KMS-11 (cell line): ENCODE data around the gene TMEM156.

Experiments used
- H2AFZ ChIP-seq: fragments of 200-600 bp; sonication (generic); 2 replicates; pipeline ENCODE4 v1.6.1; 2016; ENCODE audit warnings: antibody characterized with exemption, mixed run types, low read depth
- H3K27ac ChIP-seq: fragments of 200-600 bp; sonication (generic); 2 replicates; pipeline ENCODE4 v1.6.1; 2016; ENCODE audit warnings: mild to moderate bottlenecking, mixed run types
- H3K27me3 ChIP-seq: fragments of 200-600 bp; sonication (generic); 2 replicates; pipeline ENCODE4 v1.6.1; 2017; ENCODE audit warnings: mild to moderate bottlenecking, low read depth, mixed run types, moderate library complexity; ENCODE audit not compliant: insufficient read depth
- H3K36me3 ChIP-seq: fragments of 200-600 bp; sonication (generic); 2 replicates; pipeline ENCODE4 v1.6.1; 2017; ENCODE audit warnings: mild to moderate bottlenecking, mixed run types; ENCODE audit not compliant: insufficient read depth
- H3K4me1 ChIP-seq: fragments of 200-600 bp; sonication (generic); 2 replicates; pipeline ENCODE4 v1.6.1; 2016; ENCODE audit warnings: mild to moderate bottlenecking, low read depth, mixed run types; ENCODE audit not compliant: poor library complexity, severe bottlenecking
- H3K4me2 ChIP-seq: fragments of 200-600 bp; sonication (generic); 2 replicates; pipeline ENCODE4 v1.7.0; 2016; ENCODE audit warnings: mild to moderate bottlenecking, mixed run types
- H3K4me3 ChIP-seq: fragments of 200-600 bp; sonication (generic); IDR thresholded peaks from 2 replicates; pipeline ENCODE4 v1.6.1; 2017; ENCODE audit warnings: low read depth, low read length, mixed read lengths; ENCODE audit not compliant: insufficient read depth
- H3K79me2 ChIP-seq: fragments of 200-600 bp; sonication (generic); 2 replicates; pipeline ENCODE4 v1.6.1; 2016; ENCODE audit warnings: low read depth, mixed run types; ENCODE audit not compliant: insufficient read depth
- H3K9ac ChIP-seq: fragments of 200-600 bp; sonication (generic); 2 replicates; pipeline ENCODE4 v1.6.1; 2016; ENCODE audit warnings: mild to moderate bottlenecking, mixed run types
- H4K20me1 ChIP-seq: fragments of 200-600 bp; sonication (generic); 2 replicates; pipeline ENCODE4 v1.6.1; 2016; ENCODE audit warnings: mild to moderate bottlenecking, mixed run types; ENCODE audit not compliant: insufficient read depth
- CTCF ChIP-seq: fragments of 200-600 bp; sonication (generic); conservative IDR thresholded peaks from 2 replicates; pipeline ENCODE4 v1.6.1; 2017; ENCODE audit warnings: low read depth, mild to moderate bottlenecking, antibody characterized with exemption, low read length, moderate library complexity, mixed read lengths

Gene TMEM156

GRCh38 chr4:39047681-39048080 is 15.5 kb upstream of the TMEM156 start:
- no peak for TF ChIP-seq CTCF
- Histone ChIP-seq H4K20me1 (no peaks in the 10 kb centered on the region), H3K27me3 (no peaks in the 10 kb centered on the region), H3K4me3 (no peak overlapping the region), H3K27ac (no peak overlapping the region), H3K4me1 (peaks cover 25% of the 10 kb centered on the region), H3K9ac (no peak overlapping the region), H3K36me3 (no peaks in the 10 kb centered on the region), H3K4me2 (0 out of 2 replicates have a peak overlapping the region, but pooled peaks have one; percentile 13), H3K79me2 (no peaks in the 10 kb centered on the region), H2AFZ (no peak overlapping the region)

- Histone ChIP-seq H3K79me2 (no peaks in the 10 kb centered on the region), H3K4me1 (peaks cover 25% of the 10 kb centered on the region), H2AFZ (no peak overlapping the region), H4K20me1 (no peaks in the 10 kb centered on the region), H3K4me3 (no peak overlapping the region), H3K36me3 (no peaks in the 10 kb centered on the region), H3K27me3 (no peaks in the 10 kb centered on the region), H3K4me2 (no peak overlapping the region), H3K9ac (no peak overlapping the region), H3K27ac (no peak overlapping the region)
- TF ChIP-seq CTCF: no peak
Measured at GRCh38 chr4:39046249-39046648, 14.0 kb upstream of the TMEM156 start.

GRCh38 chr4:39045827-39046221 is 13.6 kb upstream of the TMEM156 start:
- no peak overlapping the region for H2AFZ ChIP-seq
- H3K4me3 ChIP-seq: no peak overlapping the region

GRCh38 chr4:39044956-39045826 is 13.0 kb upstream of the TMEM156 start:
- peak overlapping the region; percentile 46; the same call in 1 of the 2 replicates for H3K27ac ChIP-seq

More at GRCh38 chr4:39045827-39046221, 13.6 kb upstream of the TMEM156 start:
- Histone ChIP-seq H3K27ac (no peak overlapping the region), H3K36me3 (no peaks in the 10 kb centered on the region), H3K79me2 (no peaks in the 10 kb centered on the region), H3K9ac (no peak overlapping the region), H3K4me1 (peaks cover 25% of the 10 kb centered on the region), H4K20me1 (no peaks in the 10 kb centered on the region), H3K4me2 (no peak overlapping the region), H3K27me3 (no peaks in the 10 kb centered on the region)
- TF ChIP-seq CTCF: no peak

More at GRCh38 chr4:39044956-39045826, 13.0 kb upstream of the TMEM156 start:
- H3K4me2 ChIP-seq: peak overlapping the region; percentile 51
- no peak for TF ChIP-seq CTCF
- H3K9ac ChIP-seq: peak overlapping the region; percentile 44; the same call in 1 of the 2 replicates
- H3K4me3 ChIP-seq: no peak overlapping the region
- H3K27me3 ChIP-seq: no peaks in the 10 kb centered on the region
- H3K36me3 ChIP-seq: no peaks in the 10 kb centered on the region
- no peaks in the 10 kb centered on the region for H4K20me1 ChIP-seq
- peaks cover 25% of the 10 kb centered on the region for H3K4me1 ChIP-seq
- H2AFZ ChIP-seq: peak overlapping the region; percentile 26; the same call in 1 of the 2 replicates
- no peaks in the 10 kb centered on the region for H3K79me2 ChIP-seq
